ENCODE data around the gene PDGFRB.

PDGFRB gene

DNA sequence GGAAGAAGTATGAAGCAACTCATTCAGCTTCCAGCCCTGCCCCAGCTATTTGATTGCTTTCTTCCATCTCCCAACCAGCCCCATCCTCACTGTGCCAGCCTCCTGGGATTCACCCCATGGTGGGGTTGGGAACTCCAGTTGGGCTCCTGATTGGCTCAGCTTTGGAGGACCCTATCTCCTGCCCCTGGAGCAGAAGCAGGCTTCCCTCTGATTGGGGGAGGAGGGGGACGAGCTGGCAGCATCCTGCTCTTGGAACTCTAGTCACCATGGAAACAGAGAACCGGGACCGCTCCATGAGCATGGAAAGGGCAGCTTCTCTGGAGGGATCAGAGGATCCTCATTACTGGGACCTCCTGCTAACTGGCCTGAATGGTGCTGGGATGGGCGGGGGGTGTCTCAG is 36.8 kb upstream of the PDGFRB start:
- Histone ChIP-seq H3K79me2 (ENCODE audit: insufficient read depth, low read depth) (no peaks in the 10 kb centered on the region), H3K4me3 (IDR thresholded peaks at IDR 0.05; ENCODE audit: insufficient read depth, low read depth, low read length) (no peak overlapping the region), H3K9ac (no peak overlapping the region), H3K27me3 (ENCODE audit: insufficient read depth, low read depth) (no peaks in the 10 kb centered on the region), H2AFZ (ENCODE audit: low read depth) (no peak overlapping the region), H3K4me1 (ENCODE audit: low read depth, poor library complexity, severe bottlenecking) (no peaks in the 10 kb centered on the region), H3K36me3 (ENCODE audit: insufficient read depth) (no peaks in the 10 kb centered on the region), H4K20me1 (ENCODE audit: insufficient read depth) (no peaks in the 10 kb centered on the region), H3K4me2 (no peak overlapping the region), H3K27ac (no peak overlapping the region)
- TF ChIP-seq CTCF (conservative IDR thresholded peaks at IDR 0.05; ENCODE audit: low read depth, low read length): no peak

DNA sequence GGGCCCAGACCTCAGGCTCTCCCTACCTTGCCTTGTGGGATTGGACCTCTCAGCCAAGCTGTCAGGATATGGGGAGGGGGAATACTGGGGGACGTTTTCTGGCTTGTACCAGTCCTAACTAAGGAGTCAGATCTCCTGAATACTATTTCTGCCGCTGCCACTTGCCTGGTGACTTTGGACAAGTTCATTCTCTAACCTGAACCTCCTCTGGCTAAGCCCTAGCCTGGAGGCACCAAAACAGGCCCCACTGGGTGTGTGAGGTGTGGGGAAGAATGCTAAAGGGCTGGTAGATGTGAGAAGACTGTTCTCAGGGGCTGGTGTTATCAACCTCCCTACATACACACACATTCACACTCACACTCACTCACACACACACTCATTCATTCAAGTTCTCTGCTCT is 35.3 kb upstream of the PDGFRB start:
- Histone ChIP-seq H3K4me2 (no peak overlapping the region), H3K9ac (no peak overlapping the region), H2AFZ (ENCODE audit: low read depth) (no peak overlapping the region), H4K20me1 (ENCODE audit: insufficient read depth) (no peaks in the 10 kb centered on the region), H3K36me3 (ENCODE audit: insufficient read depth) (no peaks in the 10 kb centered on the region), H3K27me3 (ENCODE audit: insufficient read depth, low read depth) (no peaks in the 10 kb centered on the region), H3K27ac (no peak overlapping the region), H3K79me2 (ENCODE audit: insufficient read depth, low read depth) (no peaks in the 10 kb centered on the region), H3K4me3 (IDR thresholded peaks at IDR 0.05; ENCODE audit: insufficient read depth, low read depth, low read length) (no peak overlapping the region), H3K4me1 (ENCODE audit: low read depth, poor library complexity, severe bottlenecking) (no peaks in the 10 kb centered on the region)
- TF ChIP-seq CTCF (conservative IDR thresholded peaks at IDR 0.05; ENCODE audit: low read depth, low read length): no peak

DNA sequence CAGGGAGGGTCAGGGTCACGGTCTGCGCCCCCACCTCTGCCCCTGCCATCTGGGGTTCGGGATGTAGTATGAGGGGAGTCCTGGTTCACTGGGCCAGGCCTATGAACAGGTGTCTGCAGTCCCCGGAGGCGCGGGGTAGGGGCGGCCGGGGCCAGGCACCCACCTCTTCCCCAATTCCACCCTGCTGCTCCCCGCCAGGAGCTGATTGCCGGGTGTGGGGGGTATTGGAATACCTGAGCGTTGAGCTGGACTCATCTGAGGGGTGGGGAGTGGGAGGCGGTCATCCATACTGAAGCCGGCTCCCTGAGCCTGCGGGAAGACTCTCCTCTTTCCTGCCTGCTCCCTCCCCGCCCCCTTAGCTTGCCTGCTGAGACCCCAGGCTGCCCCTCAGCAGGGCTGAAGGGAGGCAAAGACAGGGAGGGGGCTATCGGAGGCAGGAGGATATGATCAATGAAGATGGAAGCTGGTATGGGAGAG is 34.9 kb upstream of the PDGFRB start:
- no peak overlapping the region for H3K4me2 ChIP-seq

GRCh38 chr5:150189728-150190502 is 34.3 kb upstream of the PDGFRB start, which contains the start of gene SLC6A7:
Gene SLC6A7 (plus strand): TSS chr5:150190062. CDS start chr5:150190328, 266 bp downstream.
- no peaks in the 10 kb centered on the region for H4K20me1 ChIP-seq (ENCODE audit: insufficient read depth)
- H3K27ac ChIP-seq: no peak within 1 kb of the TSS
- no peak within 1 kb of the TSS for H2AFZ ChIP-seq (ENCODE audit: low read depth)
- H3K4me3 ChIP-seq (IDR thresholded peaks at IDR 0.05; ENCODE audit: insufficient read depth, low read depth, low read length): no peak within 1 kb of the TSS
- H3K4me1 ChIP-seq (ENCODE audit: low read depth, poor library complexity, severe bottlenecking): no peaks in the 10 kb centered on the region
- no peaks in the 10 kb centered on the region for H3K36me3 ChIP-seq (ENCODE audit: insufficient read depth)
- H3K4me2 ChIP-seq: no peak within 1 kb of the TSS
- H3K9ac ChIP-seq: no peak within 1 kb of the TSS
- H3K27me3 ChIP-seq (ENCODE audit: insufficient read depth, low read depth): no peaks in the 10 kb centered on the region
- no peak for TF ChIP-seq CTCF (conservative IDR thresholded peaks at IDR 0.05; ENCODE audit: low read depth, low read length)
- no peaks in the 10 kb centered on the region for H3K79me2 ChIP-seq (ENCODE audit: insufficient read depth, low read depth)

More for the DNA sequence above, 34.9 kb upstream of the PDGFRB start:
- Histone ChIP-seq H3K36me3 (ENCODE audit: insufficient read depth) (no peaks in the 10 kb centered on the region), H2AFZ (ENCODE audit: low read depth) (no peak overlapping the region), H3K4me3 (IDR thresholded peaks at IDR 0.05; ENCODE audit: insufficient read depth, low read depth, low read length) (no peak overlapping the region), H4K20me1 (ENCODE audit: insufficient read depth) (no peaks in the 10 kb centered on the region), H3K4me1 (ENCODE audit: low read depth, poor library complexity, severe bottlenecking) (no peaks in the 10 kb centered on the region), H3K9ac (no peak overlapping the region), H3K27me3 (ENCODE audit: insufficient read depth, low read depth) (no peaks in the 10 kb centered on the region), H3K27ac (no peak overlapping the region), H3K79me2 (ENCODE audit: insufficient read depth, low read depth) (no peaks in the 10 kb centered on the region)
- no peak for TF ChIP-seq CTCF (conservative IDR thresholded peaks at IDR 0.05; ENCODE audit: low read depth, low read length)
